ENCODE data around the gene TAMM41. TPM values are rescaled to one million over a fixed set of nuclear protein-coding genes. Genes with fewer than 3 reads are reported as not detected.

The TAMM41 gene
- total and polyA plus RNA-seq, 10 of the 15 experiments (the other 5 are each of a cell fraction or from before 2014, with no cell fraction given): 10.4 to 36.6 (median 18.3) TPM

- no peak overlapping the region for H3K4me3 ChIP-seq
- no peak for DNase-seq (ENCODE audit: low read depth, low spot score)
- no TSS peak for BruUV-seq (replicated peaks)
- ChIA-PET POLR2A (no interaction called here), CTCF (no interaction called here), RAD21 (ENCODE audit: unreplicated experiment) (no interaction called here), SMC1A (ENCODE audit: uncharacterized antibody, unreplicated experiment) (no interaction called here)
- H3K9me3 ChIP-seq (replicated peaks; ENCODE audit: control insufficient read depth, insufficient read depth, low read length): no peaks in the 10 kb centered on the region
- H3K27ac ChIP-seq (ENCODE audit: control insufficient read depth, insufficient read depth): no peak overlapping the region
- WGBS (ENCODE audit: insufficient coverage, insufficient replicate concordance, low lambda C conversion rate, missing lambda C conversion rate): 73% methylated on average over 7 of the region's 7 CpGs
- H2AFZ ChIP-seq (ENCODE audit: control insufficient read depth, low read depth, low read length): no peak overlapping the region
- TF ChIP-seq NR2C1 (IDR thresholded peaks at IDR 0.05): no peak
- TF ChIP-seq TARDBP (IDR thresholded peaks at IDR 0.05; ENCODE audit: borderline replicate concordance): no peak
- TF ChIP-seq ZBTB40 (IDR thresholded peaks at IDR 0.05; ENCODE audit: borderline replicate concordance): no peak
- TF ChIP-seq IRF5 (IDR thresholded peaks at IDR 0.05; ENCODE audit: borderline replicate concordance): no peak
- TF ChIP-seq RAD51 (IDR thresholded peaks at IDR 0.05): no peak
- TF ChIP-seq MTA3 (IDR thresholded peaks at IDR 0.05; ENCODE audit: borderline replicate concordance, low read length): no peak
- no peak for TF ChIP-seq WRNIP1 (IDR thresholded peaks at IDR 0.05; ENCODE audit: borderline replicate concordance, low read depth, low read length)
- no peak for ATAC-seq
- in situ Hi-C loops (cut with MboI) (no loop called here), intact Hi-C loops (cut with micrococcal nuclease; ENCODE audit: unreplicated experiment) (no loop called here)
- no peaks in the 10 kb centered on the region; the same call in 1 of the 2 replicates for H4K20me1 ChIP-seq (ENCODE audit: control insufficient read depth, insufficient read depth)
- no peak overlapping the region for H3K4me2 ChIP-seq (ENCODE audit: control insufficient read depth, insufficient read depth)
- no peaks in the 10 kb centered on the region for H3K79me2 ChIP-seq (ENCODE audit: control insufficient read depth, insufficient read depth, low read length)
- no peaks in the 10 kb centered on the region for H3K4me1 ChIP-seq (ENCODE audit: control insufficient read depth, insufficient read depth, low read length)
- H3K36me3 ChIP-seq (ENCODE audit: control insufficient read depth in 2 of 2, insufficient read depth in 2 of 2, low read length in 1 of 2): peaks cover 7 to 37% of the 10 kb centered on the region in 2 experiments
- no peak overlapping the region for H3K9ac ChIP-seq (ENCODE audit: control insufficient read depth, insufficient read depth, low read length)
- H3K27me3 ChIP-seq (replicated peaks in 1 of 2; ENCODE audit: control insufficient read depth in 2 of 2, insufficient read depth in 2 of 2, low read length in 1 of 2): no peaks in the 10 kb centered on the region
- no peak for FAIRE-seq
These were observed 17.3 kb downstream of the TAMM41 start for GRCh38 chr3:11829416-11829815.

Data from GM12878 (cell line).